AG09309 (cell line): ENCODE measurements around the gene OLIG2.

ENCODE experiments used
- DNase-seq: peaks from one replicate; pipeline ENCODE4 v3.0.0-alpha.2; 2010; ENCODE audit warnings: low read depth
- H3K4me3 ChIP-seq: 2 replicates; pipeline ENCODE4 v1.5.1; 2011; ENCODE audit warnings: mild to moderate bottlenecking, low read depth, low read length, moderate library complexity; ENCODE audit not compliant: control insufficient read depth
- TF ChIP-seq, protein P1 (sequence below): IDR thresholded peaks from 2 replicates; pipeline ENCODE4 v1.5.1; 2011; ENCODE audit warnings: mild to moderate bottlenecking, low read depth, low read length, inconsistent platforms; ENCODE audit not compliant: insufficient read depth, control insufficient read depth; ENCODE audit errors: missing control alignments

OLIG2 gene

GRCh38 chr21:33018707-33019465 is 6.8 kb upstream of the OLIG2 start:
- DNase-seq, result no peak
- H3K4me3 ChIP-seq, result no peak overlapping the region
- TF ChIP-seq, protein P1, sequence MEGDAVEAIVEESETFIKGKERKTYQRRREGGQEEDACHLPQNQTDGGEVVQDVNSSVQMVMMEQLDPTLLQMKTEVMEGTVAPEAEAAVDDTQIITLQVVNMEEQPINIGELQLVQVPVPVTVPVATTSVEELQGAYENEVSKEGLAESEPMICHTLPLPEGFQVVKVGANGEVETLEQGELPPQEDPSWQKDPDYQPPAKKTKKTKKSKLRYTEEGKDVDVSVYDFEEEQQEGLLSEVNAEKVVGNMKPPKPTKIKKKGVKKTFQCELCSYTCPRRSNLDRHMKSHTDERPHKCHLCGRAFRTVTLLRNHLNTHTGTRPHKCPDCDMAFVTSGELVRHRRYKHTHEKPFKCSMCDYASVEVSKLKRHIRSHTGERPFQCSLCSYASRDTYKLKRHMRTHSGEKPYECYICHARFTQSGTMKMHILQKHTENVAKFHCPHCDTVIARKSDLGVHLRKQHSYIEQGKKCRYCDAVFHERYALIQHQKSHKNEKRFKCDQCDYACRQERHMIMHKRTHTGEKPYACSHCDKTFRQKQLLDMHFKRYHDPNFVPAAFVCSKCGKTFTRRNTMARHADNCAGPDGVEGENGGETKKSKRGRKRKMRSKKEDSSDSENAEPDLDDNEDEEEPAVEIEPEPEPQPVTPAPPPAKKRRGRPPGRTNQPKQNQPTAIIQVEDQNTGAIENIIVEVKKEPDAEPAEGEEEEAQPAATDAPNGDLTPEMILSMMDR, result no peak

DNA sequence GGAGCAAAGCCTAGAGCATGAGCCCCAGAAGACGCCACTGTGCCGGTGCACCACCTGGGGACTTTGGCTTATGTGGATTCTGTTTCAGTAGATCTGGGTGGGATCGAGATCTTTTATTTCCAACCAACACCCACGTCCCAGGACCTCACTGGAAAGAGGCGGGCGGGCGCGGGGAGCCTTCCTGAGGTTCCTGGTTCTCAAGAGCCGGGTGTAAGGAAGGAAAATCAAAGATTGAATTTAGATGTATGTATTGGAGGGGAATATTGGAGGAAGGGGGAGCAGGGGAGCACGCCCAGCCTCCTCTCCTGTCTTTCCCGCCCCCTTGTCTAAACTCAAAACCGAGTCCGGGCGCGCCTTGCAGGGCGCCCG is 6.2 kb upstream of the OLIG2 start:
- no peak overlapping the region for H3K4me3 ChIP-seq
- DNase-seq, result no peak
- TF ChIP-seq, protein P1, result no peak

GRCh38 chr21:33019885-33020557 is 5.7 kb upstream of the OLIG2 start:
- TF ChIP-seq, protein P1, result no peak
- no peak for DNase-seq
- no peak overlapping the region for H3K4me3 ChIP-seq

DNA sequence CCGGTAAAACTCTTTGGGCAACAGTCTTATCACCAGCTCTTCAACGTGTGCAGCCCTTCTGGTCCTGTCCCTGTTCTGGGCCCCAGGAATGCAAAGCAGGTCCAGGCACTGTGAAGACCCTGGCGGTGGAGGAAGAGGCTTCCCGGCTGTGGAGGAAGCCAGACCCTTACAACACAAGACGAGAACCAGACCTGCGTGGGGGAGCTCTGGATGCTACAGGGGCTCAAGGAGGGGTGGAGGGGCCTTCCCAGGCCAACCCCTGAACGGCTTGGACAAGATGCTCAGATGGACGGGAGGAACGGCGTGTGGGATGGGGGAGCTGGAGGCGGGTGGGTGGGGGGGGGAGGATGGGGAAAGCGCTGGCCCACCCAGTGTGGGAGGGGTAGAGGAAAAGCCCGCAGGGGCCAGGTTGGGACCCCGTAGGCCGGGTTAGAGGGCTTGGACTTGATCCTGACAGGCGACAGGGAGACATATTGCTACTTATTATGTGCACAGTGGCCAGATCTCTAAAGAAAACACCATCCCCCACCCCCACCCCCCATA is 5.1 kb upstream of the OLIG2 start:
- no peak overlapping the region for H3K4me3 ChIP-seq
- TF ChIP-seq, protein P1, result no peak
- no peak for DNase-seq

- TF ChIP-seq, protein P1, result no peak
Measured at GRCh38 chr21:33021150-33021549, 4.6 kb upstream of the OLIG2 start.

DNA sequence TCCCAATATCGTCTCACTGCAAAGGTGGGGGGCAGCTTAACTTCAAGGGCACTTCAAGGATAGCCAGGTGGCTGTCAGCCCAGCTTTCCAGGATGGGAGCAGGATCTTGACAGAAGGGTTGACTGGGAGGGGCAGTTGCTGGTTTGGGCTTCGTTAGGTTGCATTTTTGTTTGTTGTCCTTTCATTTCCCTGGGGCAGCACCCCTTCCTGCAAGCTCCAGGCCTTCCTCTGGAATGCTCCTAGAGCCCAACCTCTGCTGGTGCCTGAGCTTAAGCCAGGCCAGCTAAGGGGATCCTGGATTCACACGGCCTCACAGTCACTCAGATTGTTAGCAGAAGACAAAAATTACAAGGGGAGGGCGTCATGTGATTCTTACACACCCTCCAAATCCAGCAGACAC is 4.1 kb upstream of the OLIG2 start:
- H3K4me3 ChIP-seq, result no peak overlapping the region
- TF ChIP-seq, protein P1, result no peak
- no peak for DNase-seq

More at GRCh38 chr21:33021150-33021549, 4.6 kb upstream of the OLIG2 start:
- H3K4me3 ChIP-seq, result no peak overlapping the region
- no peak for DNase-seq
